ENCODE measurements around the gene GRIP1. TPM values are rescaled to one million over a fixed set of nuclear protein-coding genes. Genes with fewer than 3 reads are reported as not detected.

Gene GRIP1
- total RNA-seq, 4 donors from 2014 or later = 0.85 to 1.8 TPM; not detected in 2

GRCh38 chr12:66301944-66302826 lies 376.7 kb downstream of the GRIP1 start, which contains the start of gene HELB:
HELB (plus strand) TSS chr12:66302493; CDS start chr12:66302604, 111 bp downstream.
- TF ChIP-seq, protein P1, sequence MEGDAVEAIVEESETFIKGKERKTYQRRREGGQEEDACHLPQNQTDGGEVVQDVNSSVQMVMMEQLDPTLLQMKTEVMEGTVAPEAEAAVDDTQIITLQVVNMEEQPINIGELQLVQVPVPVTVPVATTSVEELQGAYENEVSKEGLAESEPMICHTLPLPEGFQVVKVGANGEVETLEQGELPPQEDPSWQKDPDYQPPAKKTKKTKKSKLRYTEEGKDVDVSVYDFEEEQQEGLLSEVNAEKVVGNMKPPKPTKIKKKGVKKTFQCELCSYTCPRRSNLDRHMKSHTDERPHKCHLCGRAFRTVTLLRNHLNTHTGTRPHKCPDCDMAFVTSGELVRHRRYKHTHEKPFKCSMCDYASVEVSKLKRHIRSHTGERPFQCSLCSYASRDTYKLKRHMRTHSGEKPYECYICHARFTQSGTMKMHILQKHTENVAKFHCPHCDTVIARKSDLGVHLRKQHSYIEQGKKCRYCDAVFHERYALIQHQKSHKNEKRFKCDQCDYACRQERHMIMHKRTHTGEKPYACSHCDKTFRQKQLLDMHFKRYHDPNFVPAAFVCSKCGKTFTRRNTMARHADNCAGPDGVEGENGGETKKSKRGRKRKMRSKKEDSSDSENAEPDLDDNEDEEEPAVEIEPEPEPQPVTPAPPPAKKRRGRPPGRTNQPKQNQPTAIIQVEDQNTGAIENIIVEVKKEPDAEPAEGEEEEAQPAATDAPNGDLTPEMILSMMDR (IDR thresholded peaks at IDR 0.05; ENCODE audit: low read depth) = no peak

- TF ChIP-seq, protein P1 (IDR thresholded peaks at IDR 0.05; ENCODE audit: low read depth) = no peak
These were observed 381.0 kb downstream of the GRIP1 start for GRCh38 chr12:66297923-66298322.

Small RNAs within 50 kb of the gene (small RNA-seq; reads per million reads assigned to genes)
- not detected for gene OSBPL9P5

Measured in subcutaneous adipose tissue (tissue), 4 donors.